Measurements from ENCODE around the gene ANKS3.

- TF ChIP-seq CTCF (IDR thresholded peaks at IDR 0.05) (no peak), TCF7L2 (IDR thresholded peaks at IDR 0.05; ENCODE audit: low read depth, low read length) (no peak), POLR2AphosphoS5 (IDR thresholded peaks at IDR 0.05; ENCODE audit: low read depth, low read length) (no peak)
Measured at GRCh38 chr16:4685292-4685691, 48.8 kb downstream of the ANKS3 start.

All from Panc1 (cell line).